HCEC 1CT (cell line): ENCODE data around the gene GNS.
"Not testable (repeated sequence)": the region's sequence is repeated elsewhere in the genome, so short reads cannot be mapped to it uniquely, and the experiment has no call there.

Experiments used
- DNase-seq: peaks from one replicate; pipeline ENCODE4 v3.0.0-alpha.2; 2017

The GNS gene

GRCh38 chr12:64779354-64779974, 20.3 kb upstream of the GNS start:
- DNase-seq: no peak

GRCh38 chr12:64775147-64775736, 16.0 kb upstream of the GNS start:
- not testable (repeated sequence) for DNase-seq

GRCh38 chr12:64773386-64773785, 14.2 kb upstream of the GNS start:
- DNase-seq: no peak

GRCh38 chr12:64767495-64767894, 8.3 kb upstream of the GNS start:
- no peak for DNase-seq

- DNase-seq: no peak
These were observed 1.8 kb upstream of the GNS start for GRCh38 chr12:64760808-64761573.

GRCh38 chr12:64757771-64758170, 1.4 kb downstream of the GNS start:
- DNase-seq: no peak

- no peak for DNase-seq
These were observed 2.8 kb downstream of the GNS start for GRCh38 chr12:64756376-64756775.

- DNase-seq: no peak
These were observed 5.8 kb downstream of the GNS start for GRCh38 chr12:64753427-64753826.

GRCh38 chr12:64752833-64753238, 6.4 kb downstream of the GNS start:
- DNase-seq: no peak

GRCh38 chr12:64752032-64752431, 7.2 kb downstream of the GNS start:
- no peak for DNase-seq

GRCh38 chr12:64749461-64750200, 9.6 kb downstream of the GNS start:
- DNase-seq: no peak

- DNase-seq: peak; percentile 5
These were observed 11.5 kb downstream of the GNS start for GRCh38 chr12:64747695-64748094.

- peak; percentile 82 for DNase-seq
These were observed 12.5 kb downstream of the GNS start for GRCh38 chr12:64746663-64747062.

GRCh38 chr12:64745980-64746379, 13.2 kb downstream of the GNS start:
- DNase-seq: no peak

GRCh38 chr12:64745259-64745807, 13.9 kb downstream of the GNS start:
- no peak for DNase-seq

GRCh38 chr12:64744422-64745258, 14.6 kb downstream of the GNS start:
- peak; percentile 33 for DNase-seq

- DNase-seq: no peak
These were observed 16.0 kb downstream of the GNS start for GRCh38 chr12:64743206-64743605.

GRCh38 chr12:64742416-64742815, 16.8 kb downstream of the GNS start:
- no peak for DNase-seq

- DNase-seq: no peak
These were observed 18.6 kb downstream of the GNS start for GRCh38 chr12:64740646-64741045.

GRCh38 chr12:64739778-64740177, 19.4 kb downstream of the GNS start:
- DNase-seq: peak; percentile 30

- DNase-seq: no peak
These were observed 21.7 kb downstream of the GNS start for GRCh38 chr12:64737539-64737938.

GRCh38 chr12:64736771-64737170, 22.4 kb downstream of the GNS start:
- no peak for DNase-seq
